IPS DF 4.7 (cell line): ENCODE measurements around the gene PPP1R1B.

Experiments
- DNase-seq: peaks from one replicate; pipeline ENCODE4 v3.0.0-alpha.2; 2013; ENCODE audit warnings: low spot score; ENCODE audit errors: extremely low read depth

PPP1R1B gene

DNA sequence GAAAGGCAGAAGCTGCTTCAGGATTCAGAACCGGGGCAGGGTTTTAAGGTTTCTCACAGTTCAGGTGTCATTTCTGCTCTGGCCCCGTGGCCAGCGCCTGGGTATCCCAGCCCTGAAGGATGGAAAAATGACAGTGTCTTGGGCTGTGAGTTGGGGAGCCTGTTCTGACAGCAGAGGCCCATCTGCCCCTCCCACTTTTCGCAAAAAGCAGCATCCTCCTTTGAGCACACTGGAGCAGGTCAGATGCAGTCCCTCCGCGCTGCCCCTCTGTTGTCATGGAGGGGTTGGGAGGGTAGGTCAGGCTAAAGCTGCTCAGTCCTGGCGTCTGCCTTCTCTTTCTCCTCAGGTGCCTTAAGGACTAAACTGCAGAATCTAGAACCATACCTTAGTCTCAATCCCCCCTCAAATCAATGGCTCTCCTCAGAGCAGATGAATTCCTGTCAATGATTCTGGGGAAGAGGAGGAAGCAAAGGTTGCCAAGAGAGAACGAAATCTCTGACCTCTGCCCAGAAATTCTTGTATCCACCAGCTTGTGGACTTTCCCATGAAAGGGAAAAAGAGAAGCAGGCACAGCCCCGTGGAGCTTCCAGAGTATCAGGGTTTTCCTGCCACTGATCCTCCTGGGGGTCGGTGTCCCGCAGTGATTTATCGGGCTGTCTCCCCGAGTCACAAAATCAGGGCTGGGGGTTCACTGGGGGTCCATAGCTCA lies 26.3 kb upstream of the PPP1R1B start:
- no peak for DNase-seq

- no peak for DNase-seq
These were observed 25.7 kb upstream of the PPP1R1B start for GRCh38 chr17:39600997-39601597.

DNA sequence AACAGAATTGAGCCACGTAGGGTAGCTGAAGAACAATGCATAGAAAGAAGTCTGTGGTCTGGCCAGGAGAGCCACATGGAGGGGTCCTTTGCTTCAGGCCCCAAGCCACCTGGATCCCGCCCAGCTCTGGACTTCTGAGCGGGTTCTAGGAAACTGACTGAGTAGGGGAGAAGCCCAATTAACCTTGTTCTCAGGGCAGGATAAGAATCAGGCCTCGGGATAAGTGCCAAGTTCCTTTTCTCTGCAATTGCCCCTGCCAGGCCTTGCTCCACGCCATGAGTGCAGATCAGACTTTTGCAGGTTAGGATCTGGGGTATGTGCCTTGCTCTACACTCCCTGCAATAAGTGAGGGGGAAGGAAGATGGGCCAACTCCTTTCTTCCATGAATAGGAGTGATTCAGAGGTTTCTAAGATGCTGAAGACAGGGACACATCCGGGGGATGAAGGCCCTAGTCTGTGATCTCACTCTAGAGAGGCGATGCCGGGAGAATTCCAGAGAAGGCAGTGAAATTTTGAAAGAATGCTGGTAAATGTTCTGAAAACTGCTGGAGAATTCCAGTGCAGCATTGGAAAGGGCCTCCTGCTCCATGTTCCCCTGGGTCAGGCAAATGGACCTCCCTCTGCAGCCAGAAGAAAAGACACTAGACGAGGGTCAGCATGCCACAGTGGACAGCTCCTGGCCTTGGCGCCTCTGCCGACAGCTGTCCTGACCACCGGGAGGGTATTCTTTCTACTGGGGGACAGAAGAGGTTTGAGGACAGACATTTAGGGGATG lies 24.8 kb upstream of the PPP1R1B start:
- no peak for DNase-seq

DNA sequence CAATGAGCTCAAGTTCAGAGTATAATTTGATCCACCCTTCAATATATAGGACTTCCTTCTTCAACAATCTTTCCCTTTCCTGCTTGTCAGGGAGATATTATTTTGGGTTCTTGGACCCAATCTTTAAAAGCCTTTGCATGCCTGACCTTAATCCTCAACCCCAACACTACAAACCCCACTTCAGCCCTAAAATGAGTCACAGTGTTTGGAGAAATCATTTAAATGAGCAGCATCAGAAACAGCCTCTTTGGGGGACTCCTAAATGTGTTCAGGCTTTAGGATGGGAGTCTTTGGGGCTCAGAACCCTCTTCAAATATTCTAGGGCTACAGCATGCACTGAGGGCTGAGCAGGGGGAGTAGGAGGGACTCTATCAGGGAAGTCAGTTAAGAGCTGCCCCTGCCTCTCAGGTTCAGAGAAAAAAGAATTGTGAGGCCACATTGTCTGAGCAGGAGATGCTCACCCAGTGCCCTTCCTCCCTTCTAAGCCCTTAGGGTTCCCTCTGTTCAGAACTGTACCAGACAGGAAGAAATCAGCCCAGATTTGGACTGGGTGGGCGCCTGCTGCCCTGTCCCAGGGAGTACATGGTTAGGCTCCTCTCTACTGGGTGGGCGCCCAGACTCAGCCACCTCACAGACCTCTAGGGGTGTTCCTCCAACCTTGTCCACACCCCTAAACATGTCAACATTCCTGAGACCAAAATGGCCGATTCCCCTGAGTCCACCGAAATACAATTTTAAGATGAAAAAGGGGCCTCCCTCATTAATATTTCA lies 24.0 kb upstream of the PPP1R1B start:
- DNase-seq: no peak

DNA sequence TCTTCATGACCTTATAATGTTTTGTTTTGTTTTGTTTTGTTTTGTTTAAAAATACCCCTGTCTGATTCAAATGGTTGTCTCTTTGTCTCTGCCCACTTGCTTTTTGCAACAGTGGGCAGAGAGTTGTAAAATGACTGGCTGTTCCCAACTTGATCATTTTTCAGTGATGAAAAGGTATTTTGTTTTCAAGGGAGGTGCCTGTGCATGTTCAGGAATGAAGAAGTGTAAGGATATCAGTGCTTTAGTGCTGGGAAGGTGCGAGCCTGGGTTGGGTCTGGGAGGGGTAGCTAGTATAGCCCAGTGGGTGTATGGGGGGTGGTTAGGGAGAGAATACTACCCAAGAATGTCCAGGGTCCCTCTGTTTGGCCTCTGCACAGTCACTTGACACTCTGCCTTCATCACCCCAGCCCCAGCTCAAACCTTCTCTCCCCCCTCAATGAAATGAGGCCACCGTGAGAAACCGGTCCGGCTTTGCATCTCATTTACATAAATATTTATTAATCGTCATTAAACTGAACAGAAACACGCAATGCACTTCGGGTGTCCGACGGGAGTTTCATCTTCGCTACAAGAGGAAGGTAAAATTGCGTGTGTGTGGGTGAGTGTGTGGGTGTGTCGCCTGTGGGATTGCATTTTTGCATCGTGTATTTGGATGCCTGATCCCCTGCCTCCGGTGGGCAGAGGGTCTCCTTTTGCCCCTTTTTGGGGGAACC lies 23.3 kb upstream of the PPP1R1B start:
- no peak for DNase-seq

DNA sequence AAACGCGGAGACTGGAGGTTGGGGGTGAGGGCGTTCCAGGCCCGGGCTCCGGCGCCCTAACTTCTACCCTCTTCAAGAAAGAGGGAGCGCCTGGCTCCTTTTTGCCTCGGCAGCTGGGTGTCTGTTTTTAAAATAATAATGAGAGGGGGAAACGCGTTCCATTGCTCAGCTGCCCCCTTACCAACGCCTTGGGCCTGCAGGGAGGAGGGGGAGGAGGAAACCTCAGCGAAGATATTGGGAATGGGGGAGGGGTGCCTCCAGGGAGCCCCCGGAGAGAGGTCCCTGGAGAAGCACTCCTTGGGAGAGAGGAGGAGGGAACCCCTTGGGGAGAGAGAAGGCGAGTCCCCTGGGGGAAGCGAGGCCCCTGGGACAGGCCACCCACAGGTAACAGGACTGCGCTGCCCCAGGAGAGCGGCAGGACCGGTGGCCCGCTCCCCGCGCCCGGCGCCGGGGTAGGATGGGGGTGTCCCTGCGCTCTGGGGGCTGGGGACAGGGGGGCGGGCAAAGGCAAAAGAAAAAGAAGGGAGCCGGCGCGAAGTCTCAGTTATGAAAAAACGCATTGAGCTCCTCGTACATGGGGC lies 21.8 kb upstream of the PPP1R1B start:
- DNase-seq: no peak

DNA sequence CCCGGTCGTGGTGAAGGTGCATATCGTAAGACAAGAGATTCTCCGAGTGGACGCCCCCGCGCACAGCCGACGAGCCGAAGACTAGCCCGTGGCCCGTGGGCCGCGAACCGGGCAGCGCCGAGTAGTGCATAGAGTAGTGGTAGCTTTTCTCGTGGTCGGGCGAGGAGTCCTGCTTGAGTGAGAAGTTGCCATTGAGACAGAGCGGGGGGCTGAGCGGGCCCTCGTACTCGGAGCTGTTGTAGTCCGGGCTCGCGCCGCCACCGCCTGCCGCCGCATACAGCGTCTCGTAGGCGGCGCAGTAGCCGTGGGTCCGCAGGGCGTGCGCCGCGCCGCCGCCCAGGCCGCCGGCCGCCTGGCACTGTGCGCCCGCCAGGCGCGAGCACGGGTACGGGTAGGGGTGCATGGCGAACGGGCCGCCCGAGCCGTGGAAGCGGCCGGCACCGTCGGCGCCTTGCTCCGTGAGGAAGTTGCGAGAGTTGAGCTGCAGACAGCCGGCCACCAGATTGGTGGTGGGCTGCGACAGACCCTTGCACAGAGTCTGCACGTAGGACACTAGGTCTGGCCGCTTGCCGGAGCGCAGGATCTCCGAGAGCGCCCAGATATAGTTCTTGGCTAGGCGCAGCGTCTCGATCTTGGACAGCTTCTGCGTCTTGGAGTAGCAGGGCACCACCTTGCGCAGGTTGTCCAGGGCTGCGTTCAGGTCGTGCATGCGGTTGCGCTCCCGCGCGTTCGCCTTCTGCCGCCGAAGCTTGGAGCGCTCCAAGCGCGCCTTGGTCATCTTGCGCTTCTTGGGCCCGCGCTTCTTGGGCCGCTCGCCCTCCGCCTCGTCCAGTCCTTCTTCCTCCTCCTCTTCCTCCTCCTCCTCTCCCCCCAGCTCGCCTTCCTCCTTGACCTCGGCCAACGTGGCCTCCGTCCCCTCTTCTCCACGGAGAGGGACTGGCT lies 21.0 kb upstream of the PPP1R1B start:
- DNase-seq: no peak

DNA sequence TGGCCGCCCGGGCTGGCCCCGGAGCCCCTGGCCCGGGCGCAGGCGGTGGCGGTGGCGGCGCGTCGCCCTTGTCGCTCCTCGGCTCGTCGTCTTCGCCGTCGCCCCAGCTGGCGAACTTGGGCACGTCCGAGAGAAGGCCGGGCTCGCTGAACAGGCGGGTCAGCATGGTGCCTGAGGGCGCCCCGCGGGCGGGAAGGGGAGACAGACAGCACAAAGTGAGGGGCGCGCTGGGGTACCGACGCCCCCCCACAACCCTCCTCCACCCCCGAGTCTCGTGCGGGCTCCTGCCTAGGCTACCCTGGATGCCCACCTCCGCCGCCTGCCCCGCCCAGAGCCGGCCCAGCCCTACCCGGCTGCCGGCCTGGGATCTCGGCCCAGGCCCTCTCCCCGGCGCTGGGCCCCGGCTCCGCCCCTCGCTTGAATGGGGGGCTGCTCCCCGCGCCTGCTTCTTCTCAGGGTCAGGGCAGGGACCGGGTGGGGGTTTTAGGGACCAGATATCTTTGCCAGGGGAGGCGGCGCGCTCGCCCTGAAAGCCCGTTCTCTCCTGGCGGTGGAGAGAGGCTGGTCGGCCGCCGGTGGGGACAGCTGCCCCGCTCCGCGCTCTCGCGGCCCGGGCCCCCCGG lies 20.2 kb upstream of the PPP1R1B start:
- DNase-seq: no peak

GRCh38 chr17:39607057-39607850 lies 19.5 kb upstream of the PPP1R1B start:
- DNase-seq: no peak

DNA sequence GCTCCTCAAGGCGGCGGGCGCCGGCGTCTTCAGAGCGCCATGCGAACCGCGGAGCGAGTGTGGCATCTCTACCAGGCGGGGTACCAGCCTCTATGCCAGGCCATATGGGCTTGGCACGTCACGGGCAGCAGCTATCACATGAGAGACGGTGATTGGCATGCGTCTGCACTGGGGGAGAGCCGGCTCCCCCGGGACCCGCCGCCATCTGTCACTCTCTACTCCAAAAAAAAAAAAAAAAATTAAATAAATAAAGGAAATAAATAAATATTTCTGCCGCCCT lies 19.0 kb upstream of the PPP1R1B start, which contains the start of gene NEUROD2:
TSS of gene NEUROD2 (minus strand) at position 70 of the 280 bp plus-strand sequence. CDS start 1,321 bp downstream, outside the sequence.
- no peak for DNase-seq

GRCh38 chr17:39608142-39608981 lies 18.4 kb upstream of the PPP1R1B start:
- no peak for DNase-seq

- DNase-seq: no peak
These were observed 17.2 kb upstream of the PPP1R1B start for GRCh38 chr17:39609416-39610025.

DNA sequence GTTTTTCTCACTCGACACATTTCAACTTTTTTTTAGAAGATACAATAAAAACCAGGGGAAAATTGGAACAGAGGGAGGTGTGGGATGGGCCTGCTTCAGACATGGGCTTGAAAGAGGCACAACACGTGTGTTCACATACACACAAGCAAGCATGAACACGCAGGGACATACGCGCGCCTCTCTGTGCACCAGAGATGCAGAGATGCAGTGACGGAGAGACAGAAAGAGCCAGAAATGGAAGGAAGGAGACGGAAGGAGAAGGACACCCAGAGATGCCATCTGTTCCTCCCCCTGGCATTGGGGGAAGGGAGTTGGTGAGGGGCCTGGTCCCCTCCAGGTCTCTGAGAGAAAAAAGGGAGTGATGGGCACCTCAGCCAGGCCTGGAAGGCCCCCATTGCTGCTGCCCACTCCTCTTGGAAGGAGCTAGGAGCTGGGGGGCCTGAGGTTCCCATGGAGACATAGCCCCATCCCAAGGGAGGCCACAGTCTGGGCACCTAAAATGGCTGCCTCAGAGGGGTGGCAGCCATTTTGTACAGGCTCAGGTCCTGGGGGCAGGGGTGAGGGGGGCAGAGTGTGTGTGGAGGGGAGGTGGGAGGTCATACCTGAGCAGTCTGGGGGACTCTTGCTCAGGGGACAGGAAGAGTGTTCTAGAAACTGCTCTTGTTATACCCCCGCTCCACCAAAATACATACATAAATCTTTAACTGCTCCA lies 15.2 kb upstream of the PPP1R1B start:
- no peak for DNase-seq

GRCh38 chr17:39612291-39612894 lies 14.4 kb upstream of the PPP1R1B start:
- DNase-seq: no peak

GRCh38 chr17:39612935-39613464 lies 13.8 kb upstream of the PPP1R1B start:
- DNase-seq: no peak
